ENCODE data around the gene CHPT1. TPM values are rescaled to one million over a fixed set of nuclear protein-coding genes. Genes with fewer than 3 reads are reported as not detected.

The CHPT1 gene
- total and polyA plus RNA-seq, 2 of the 13 experiments (the other 11 are each of a cell fraction or from before 2014, with no cell fraction given): 117 to 178 TPM

GRCh38 chr12:101685092-101685491 lies 12.3 kb upstream of the CHPT1 start:
- no peak for ATAC-seq
- in situ Hi-C loops (cut with HindIII; ENCODE audit: extremely low pct_ligation_motif_present, low pct_unique_long_range_greater_than_20kb): no loop called here
- no peak for TF ChIP-seq MATR3 (CRISPR knock-in tag; IDR thresholded peaks at IDR 0.05)
- no peak for TF ChIP-seq SP4 (CRISPR knock-in tag; IDR thresholded peaks at IDR 0.05)
- TF ChIP-seq IKZF5 (CRISPR knock-in tag; IDR thresholded peaks at IDR 0.05): no peak
- TF ChIP-seq MXD3 (CRISPR knock-in tag; IDR thresholded peaks at IDR 0.05): no peak
- TF ChIP-seq FOXP1 (IDR thresholded peaks at IDR 0.05): no peak
- no peak for TF ChIP-seq FOXP1 (CRISPR knock-in tag; IDR thresholded peaks at IDR 0.05)
- TF ChIP-seq JUND (CRISPR knock-in tag; IDR thresholded peaks at IDR 0.05): no peak

GRCh38 chr12:101686176-101686575 lies 11.3 kb upstream of the CHPT1 start:
- ChIA-PET POLR2A (interaction anchor here (1.7 kb wide), 1 partner anchor 12 kb away, joined by 3 read pairs; the partner anchor contains the start of gene CHPT1), CTCF (ENCODE audit: low intra/inter-chr PET ratio, low total read pairs) (no interaction called here)
- H3K79me2 ChIP-seq (ENCODE audit: insufficient read depth, low read length): no peaks in the 10 kb centered on the region
- no peak for ATAC-seq
- H3K27me3 ChIP-seq (ENCODE audit: control insufficient read depth in 1 of 2, insufficient read depth in 2 of 2, low read length in 2 of 2): no peaks in the 10 kb centered on the region
- no peak overlapping the region for H3K4me3 ChIP-seq (replicated peaks in 1 of 3; ENCODE audit: insufficient read depth in 1 of 3, low read depth in 2 of 3, low read length in 3 of 3)
- 100% methylated on average over 1 of the region's 1 CpG for WGBS (ENCODE audit: low lambda C conversion rate)
- H3K4me2 ChIP-seq (ENCODE audit: low read depth, low read length): no peak overlapping the region
- no peak for FAIRE-seq
- H3K9me3 ChIP-seq (ENCODE audit: low read length): no peaks in the 10 kb centered on the region
- no peak for DNase-seq (ENCODE audit: low spot score)
- in situ Hi-C loops (cut with HindIII; ENCODE audit: extremely low pct_ligation_motif_present, low pct_unique_long_range_greater_than_20kb) (no loop called here), intact Hi-C loops (cut with micrococcal nuclease; ENCODE audit: unreplicated experiment) (no loop called here)
- H4K20me1 ChIP-seq (ENCODE audit: insufficient read depth, low read length): no peaks in the 10 kb centered on the region
- TF ChIP-seq ZBTB44 (CRISPR knock-in tag; IDR thresholded peaks at IDR 0.05): no peak
- TF ChIP-seq MXD1 (CRISPR knock-in tag; IDR thresholded peaks at IDR 0.05): no peak
- TF ChIP-seq NONO (IDR thresholded peaks at IDR 0.05): no peak
- no peak for TF ChIP-seq NONO (CRISPR knock-in tag; conservative IDR thresholded peaks at IDR 0.05)
- no peak for TF ChIP-seq ZNF614 (CRISPR knock-in tag; IDR thresholded peaks at IDR 0.05; ENCODE audit: borderline replicate concordance)
- TF ChIP-seq ZNF20 (CRISPR knock-in tag; IDR thresholded peaks at IDR 0.05): no peak
- no TSS peak for BruUV-seq (replicated peaks)
- H2AFZ ChIP-seq (ENCODE audit: low read length): no peak overlapping the region
- no peaks in the 10 kb centered on the region for H3K36me3 ChIP-seq (replicated peaks in 1 of 2; ENCODE audit: control insufficient read depth in 1 of 2, insufficient read depth in 2 of 2, low read length in 2 of 2)
- H3K27ac ChIP-seq (ENCODE audit: extremely low read length, insufficient read depth, low read length): no peak overlapping the region
- H3K9ac ChIP-seq (ENCODE audit: insufficient read depth, low read depth, low read length): no peak overlapping the region
- peaks cover 8% of the 10 kb centered on the region for H3K4me1 ChIP-seq (ENCODE audit: insufficient read depth, low read length)

More at GRCh38 chr12:101685092-101685491, 12.3 kb upstream of the CHPT1 start:
- Histone ChIP-seq H3K4me2 (ENCODE audit: low read depth, low read length) (no peak overlapping the region), H3K36me3 (replicated peaks in 1 of 2; ENCODE audit: control insufficient read depth in 1 of 2, insufficient read depth in 2 of 2, low read length in 2 of 2) (no peaks in the 10 kb centered on the region), H3K27ac (ENCODE audit: extremely low read length, insufficient read depth, low read length) (no peak overlapping the region), H4K20me1 (ENCODE audit: insufficient read depth, low read length) (no peaks in the 10 kb centered on the region), H3K79me2 (ENCODE audit: insufficient read depth, low read length) (no peaks in the 10 kb centered on the region), H2AFZ (ENCODE audit: low read length) (no peak overlapping the region), H3K27me3 (ENCODE audit: control insufficient read depth in 1 of 2, insufficient read depth in 2 of 2, low read length in 2 of 2) (no peaks in the 10 kb centered on the region), H3K4me3 (replicated peaks in 1 of 3; ENCODE audit: insufficient read depth in 1 of 3, low read depth in 2 of 3, low read length in 3 of 3) (no peak overlapping the region), H3K9me3 (ENCODE audit: low read length) (no peaks in the 10 kb centered on the region), H3K9ac (ENCODE audit: insufficient read depth, low read depth, low read length) (no peak overlapping the region), H3K4me1 (ENCODE audit: insufficient read depth, low read length) (peaks cover 11% of the 10 kb centered on the region)
- POLR2A ChIA-PET: no interaction called here
- no TSS peak for BruUV-seq (replicated peaks)
- DNase-seq (ENCODE audit: low spot score): no peak
- intact Hi-C loops (cut with micrococcal nuclease; ENCODE audit: unreplicated experiment): no loop called here
- WGBS (ENCODE audit: low lambda C conversion rate): 81% methylated on average over 1 of the region's 1 CpG
- FAIRE-seq: no peak
- CTCF ChIA-PET (ENCODE audit: low intra/inter-chr PET ratio, low total read pairs): no interaction called here
